Measurements from ENCODE around the gene LRRIQ1.

Gene LRRIQ1

GRCh38 chr12:85281636-85282312, 245.6 kb downstream of the LRRIQ1 start:
- no peak for DNase-seq

DNA sequence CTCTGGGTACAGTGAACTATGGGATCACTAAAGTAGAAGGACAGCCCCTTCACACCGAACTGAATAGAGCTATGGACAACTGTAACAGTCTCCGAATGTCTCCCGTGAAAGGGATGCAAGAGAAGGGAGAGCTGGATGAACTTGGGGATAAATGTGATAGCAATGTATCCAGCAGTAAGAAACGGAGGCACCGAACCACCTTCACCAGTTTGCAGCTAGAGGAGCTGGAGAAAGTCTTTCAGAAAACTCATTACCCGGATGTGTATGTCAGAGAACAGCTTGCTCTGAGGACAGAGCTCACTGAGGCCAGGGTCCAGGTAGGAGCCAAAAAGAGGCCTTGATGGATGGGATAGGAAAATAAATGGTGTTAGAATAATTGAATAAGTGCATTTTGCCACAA, 247.4 kb downstream of the LRRIQ1 start:
- DNase-seq, result no peak

All from inflammatory macrophage (primary cell).